Measurements from ENCODE around the gene ZIC2.

DNA sequence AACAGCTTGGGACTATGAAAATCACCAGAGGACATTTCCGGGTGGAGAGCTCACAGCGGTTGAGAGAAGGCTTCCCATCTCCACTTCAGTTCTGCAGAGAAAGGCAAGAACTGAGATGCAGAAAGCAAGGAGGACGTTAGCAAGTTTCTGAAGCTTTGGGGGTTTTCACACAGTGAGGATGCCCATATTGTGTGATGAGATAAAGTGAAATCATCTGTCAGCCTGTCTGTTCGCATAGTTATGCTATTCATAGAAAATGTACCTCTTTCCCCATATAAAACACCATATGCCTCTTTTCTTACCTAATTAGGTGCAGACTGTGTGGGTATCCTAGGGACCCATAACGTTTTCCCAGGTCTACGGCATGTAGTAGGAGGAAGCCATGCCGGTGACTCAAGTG, 37.5 kb upstream of the ZIC2 start:
- no peak for TF ChIP-seq POLR2AphosphoS5 (IDR thresholded peaks at IDR 0.05; ENCODE audit: borderline replicate concordance, low read depth, low read length)
- TF ChIP-seq EZH2 (IDR thresholded peaks at IDR 0.05) = no peak
- no peak for TF ChIP-seq FOXP2 (optimal IDR thresholded peaks at IDR 0.05; ENCODE audit: control extremely low read depth, extremely low read length, insufficient read depth)

Data from SK-N-MC (cell line).